Stomach smooth muscle (tissue), 2 donors: ENCODE measurements around the gene ASGR2.

Experiments
- H3K27ac ChIP-seq: one replicate; pipeline ENCODE4 v1.7.0; 2013; ENCODE audit warnings: mild to moderate bottlenecking, low read length, inconsistent platforms
- H3K27me3 ChIP-seq, 2 donors: one replicate each; pipeline ENCODE4 v1.7.0; 2013; ENCODE audit warnings: low read length in 2 of 2; ENCODE audit not compliant: insufficient read depth in 2 of 2, control insufficient read depth in 1 of 2
- H3K36me3 ChIP-seq, 2 donors: one replicate each; pipeline ENCODE4 v1.7.0; 2013; ENCODE audit warnings: low read length in 2 of 2; ENCODE audit not compliant: control insufficient read depth in 2 of 2, insufficient read depth in 2 of 2
- H3K4me1 ChIP-seq: one replicate; pipeline ENCODE4 v1.7.0; 2013; ENCODE audit warnings: low read length; ENCODE audit not compliant: control insufficient read depth, insufficient read depth
- H3K4me3 ChIP-seq, 2 donors: one replicate each; pipeline ENCODE4 v1.7.0; 2013; ENCODE audit warnings: low read length in 2 of 2
- H3K9ac ChIP-seq, 2 donors: one replicate each; pipeline ENCODE4 v1.7.0; 2013; ENCODE audit warnings: low read length in 2 of 2, mild to moderate bottlenecking in 1 of 2
- H3K9me3 ChIP-seq, 2 donors: one replicate each; pipeline ENCODE4 v1.7.0; 2013; ENCODE audit warnings: low read length in 2 of 2; ENCODE audit not compliant: control insufficient read depth in 2 of 2
- donor health status: healthy.
- donor health status: Pancreatic carcinoma.

Gene ASGR2

DNA sequence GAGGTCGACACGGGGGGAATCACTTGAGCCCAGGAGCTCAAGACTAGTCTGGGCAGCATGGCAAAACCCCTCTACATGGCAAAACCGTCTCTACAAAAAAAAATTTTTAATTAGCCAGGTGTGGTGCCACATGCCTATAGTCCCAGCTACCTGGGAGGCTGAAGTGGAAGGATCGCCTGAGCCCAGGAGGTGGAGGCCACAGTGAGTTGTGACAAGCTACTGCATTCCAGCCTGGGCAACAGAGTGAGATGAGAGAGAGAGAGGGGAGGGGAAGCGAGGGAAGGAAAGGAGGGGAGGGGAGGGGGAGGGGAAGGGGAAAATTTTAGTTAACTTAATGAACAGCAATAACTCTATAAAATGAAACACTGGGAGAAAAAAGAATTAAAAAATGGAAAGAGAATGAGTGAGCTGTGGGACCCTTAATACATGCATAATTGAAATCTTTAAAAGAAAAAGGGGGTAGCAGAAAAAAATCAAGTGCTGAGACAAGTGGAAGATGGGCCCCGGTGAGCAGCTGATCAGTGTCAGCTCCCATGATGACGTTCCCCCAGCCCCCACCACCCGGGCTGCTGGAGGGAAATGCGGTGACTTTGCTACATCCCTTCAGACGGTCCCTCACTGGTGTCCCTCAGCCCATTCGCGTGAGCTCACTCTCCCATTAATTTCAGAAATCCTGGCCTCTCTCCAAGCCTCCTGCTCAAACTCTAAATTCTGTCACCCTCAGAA lies 2.7 kb downstream of the ASGR2 start:
- Histone ChIP-seq H3K27ac (no peak overlapping the region), H3K9me3 (no peaks in the 10 kb centered on the region), H3K4me1 (peaks cover 3% of the 10 kb centered on the region), H3K4me3 (no peak overlapping the region), H3K9ac (no peak overlapping the region), H3K36me3 (no peaks in the 10 kb centered on the region), H3K27me3 (peaks cover 7 to 15% of the 10 kb centered on the region in 2 donors)

DNA sequence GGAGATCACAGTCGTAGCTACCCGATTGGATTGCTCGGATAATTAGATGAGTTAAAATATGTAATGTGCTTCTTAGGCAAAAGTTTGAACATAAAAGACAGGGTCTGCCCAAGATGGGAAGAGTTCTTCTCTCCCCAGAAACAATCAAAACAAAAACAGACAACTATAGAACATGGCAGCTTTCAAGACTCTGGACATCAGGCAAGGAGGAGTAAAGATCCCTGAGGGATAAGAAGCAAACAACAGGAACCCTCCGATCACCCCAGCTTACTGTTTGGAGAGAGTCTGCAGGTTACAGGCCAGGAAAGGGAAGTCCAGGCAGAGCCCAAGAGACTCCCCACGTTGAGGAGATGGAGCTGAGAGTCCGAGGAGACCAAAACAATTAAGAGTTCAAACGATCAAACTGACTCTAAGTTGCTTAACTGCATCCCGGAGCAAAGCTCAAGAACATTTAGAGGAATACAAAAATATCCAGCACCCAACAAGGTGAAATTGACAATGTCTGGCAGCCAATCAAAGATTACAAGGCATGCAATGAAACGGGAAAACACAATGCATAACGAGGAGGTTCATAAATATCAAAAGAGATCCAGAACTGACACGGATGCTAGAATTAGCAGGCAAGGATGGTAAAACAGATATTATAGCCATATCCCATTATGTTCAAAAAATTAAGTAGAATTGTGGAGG lies 3.9 kb downstream of the ASGR2 start:
- no peak overlapping the region for H3K9ac ChIP-seq
- H3K9me3 ChIP-seq, result no peaks in the 10 kb centered on the region
- peaks cover 3% of the 10 kb centered on the region for H3K4me1 ChIP-seq
- no peak overlapping the region for H3K4me3 ChIP-seq
- H3K36me3 ChIP-seq, result no peaks in the 10 kb centered on the region
- H3K27ac ChIP-seq, result no peak overlapping the region
- H3K27me3 ChIP-seq, result peaks cover 7 to 16% of the 10 kb centered on the region in 2 donors

DNA sequence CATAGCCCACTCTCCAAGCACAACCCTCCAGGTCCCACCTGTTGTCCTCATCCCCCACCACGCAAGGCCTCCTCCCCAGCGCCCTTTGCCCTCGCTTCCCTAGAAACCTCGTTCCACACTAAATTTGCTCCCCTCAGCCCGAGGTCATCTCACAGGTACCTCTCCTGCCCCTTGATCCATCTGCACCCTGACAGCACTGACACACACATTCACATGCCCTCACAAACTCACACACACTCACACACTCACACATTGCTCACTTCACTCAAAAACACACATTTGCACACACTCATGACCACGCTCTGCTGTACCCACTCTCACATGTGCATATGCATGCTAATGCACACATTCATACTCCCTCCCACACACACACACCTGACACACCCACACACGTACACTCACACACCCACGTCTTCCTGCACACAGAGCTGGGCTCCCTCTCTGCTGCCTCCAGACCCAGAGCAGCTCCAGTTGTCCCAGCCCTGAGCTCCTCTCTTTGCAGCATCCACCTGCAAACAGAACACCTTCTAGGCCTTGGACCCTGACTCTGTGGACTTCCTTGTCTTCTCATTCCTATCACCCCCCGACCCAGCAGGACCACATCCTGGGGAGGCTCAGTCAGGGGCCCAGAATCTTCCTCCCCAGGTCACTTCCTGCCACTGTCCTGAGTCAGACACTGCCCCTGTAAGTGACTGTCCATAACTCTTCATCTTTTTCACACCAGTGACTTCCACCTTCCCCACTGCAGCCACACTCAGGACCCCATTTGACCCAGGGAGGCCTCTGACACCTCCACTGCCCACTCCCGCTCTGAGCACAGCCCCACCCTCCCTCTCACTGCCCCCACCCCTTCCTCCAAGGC lies 4.9 kb downstream of the ASGR2 start:
- Histone ChIP-seq H3K27ac (no peak overlapping the region), H3K4me1 (peaks cover 3% of the 10 kb centered on the region), H3K9me3 (no peaks in the 10 kb centered on the region), H3K4me3 (no peak overlapping the region), H3K27me3 (peaks cover 7 to 16% of the 10 kb centered on the region in 2 donors), H3K36me3 (no peaks in the 10 kb centered on the region), H3K9ac (no peak overlapping the region)

- no peak overlapping the region for H3K9ac ChIP-seq
- no peaks in the 10 kb centered on the region for H3K9me3 ChIP-seq
- H3K36me3 ChIP-seq, result no peaks in the 10 kb centered on the region
- no peak overlapping the region for H3K27ac ChIP-seq
- H3K4me1 ChIP-seq, result no peaks in the 10 kb centered on the region
- H3K27me3 ChIP-seq, result peaks cover 7 to 16% of the 10 kb centered on the region in 2 donors
- H3K4me3 ChIP-seq, result no peak overlapping the region
These were observed 5.6 kb downstream of the ASGR2 start for GRCh38 chr17:7108981-7109380.

- Histone ChIP-seq H3K36me3 (no peaks in the 10 kb centered on the region), H3K9ac (no peak overlapping the region), H3K27ac (no peak overlapping the region), H3K4me1 (no peaks in the 10 kb centered on the region), H3K9me3 (no peaks in the 10 kb centered on the region), H3K27me3 (peaks cover 7 to 16% of the 10 kb centered on the region in 2 donors), H3K4me3 (no peak overlapping the region)
These were observed 6.1 kb downstream of the ASGR2 start for GRCh38 chr17:7108560-7108925.

DNA sequence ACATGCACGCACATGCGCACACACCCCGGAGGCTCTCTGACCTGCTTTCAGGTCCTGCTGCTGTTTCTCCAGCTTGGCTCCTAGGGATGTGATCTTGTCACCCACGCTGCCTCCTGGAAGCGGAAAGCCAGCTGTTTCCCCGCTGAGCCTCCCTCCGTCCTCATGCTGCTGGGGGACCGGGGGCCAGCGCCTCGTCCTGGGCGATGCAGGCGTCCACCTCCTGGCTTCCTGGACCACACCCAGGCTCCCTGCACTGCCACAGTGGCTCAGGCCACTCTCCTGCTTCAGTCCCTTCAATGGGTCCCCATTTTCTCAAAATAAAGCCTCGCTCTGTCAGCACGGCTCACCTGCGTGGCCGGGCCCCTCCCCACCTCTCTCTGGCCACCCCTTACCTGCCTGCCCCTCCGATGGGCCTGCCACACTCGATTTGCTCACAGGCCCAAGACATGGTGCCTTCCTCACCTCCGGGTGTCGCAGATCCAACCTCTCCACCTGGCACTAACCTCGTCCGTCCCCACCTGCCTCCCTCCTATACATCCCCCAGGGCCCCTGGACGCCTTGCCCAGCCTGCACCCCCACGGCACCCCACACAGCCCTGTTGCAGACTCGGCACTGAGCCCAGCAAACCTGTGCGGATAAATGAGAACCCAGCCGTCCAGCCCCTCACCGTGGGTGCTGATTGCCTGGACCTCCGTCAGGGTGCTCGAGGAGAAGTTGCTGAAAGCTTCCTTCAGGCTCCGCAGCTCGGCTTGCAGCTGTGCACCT lies 6.6 kb downstream of the ASGR2 start:
- Histone ChIP-seq H3K36me3 (no peaks in the 10 kb centered on the region), H3K27ac (no peak overlapping the region), H3K9ac (no peak overlapping the region), H3K4me3 (no peak overlapping the region), H3K9me3 (no peaks in the 10 kb centered on the region), H3K4me1 (no peaks in the 10 kb centered on the region), H3K27me3 (peaks cover 8 to 16% of the 10 kb centered on the region in 2 donors)

GRCh38 chr17:7107012-7107754 lies 7.4 kb downstream of the ASGR2 start:
- Histone ChIP-seq H3K9me3 (no peaks in the 10 kb centered on the region), H3K9ac (no peak overlapping the region), H3K36me3 (no peaks in the 10 kb centered on the region), H3K4me3 (no peak overlapping the region), H3K27me3 (peaks cover 10 to 20% of the 10 kb centered on the region in 2 donors), H3K27ac (no peak overlapping the region), H3K4me1 (no peaks in the 10 kb centered on the region)

GRCh38 chr17:7102421-7102820 lies 12.2 kb downstream of the ASGR2 start:
- Histone ChIP-seq H3K36me3 (no peaks in the 10 kb centered on the region), H3K4me1 (no peaks in the 10 kb centered on the region), H3K27me3 (peaks cover 7 to 10% of the 10 kb centered on the region in 2 donors), H3K27ac (no peak overlapping the region), H3K4me3 (no peak overlapping the region), H3K9ac (no peak overlapping the region), H3K9me3 (no peaks in the 10 kb centered on the region)

DNA sequence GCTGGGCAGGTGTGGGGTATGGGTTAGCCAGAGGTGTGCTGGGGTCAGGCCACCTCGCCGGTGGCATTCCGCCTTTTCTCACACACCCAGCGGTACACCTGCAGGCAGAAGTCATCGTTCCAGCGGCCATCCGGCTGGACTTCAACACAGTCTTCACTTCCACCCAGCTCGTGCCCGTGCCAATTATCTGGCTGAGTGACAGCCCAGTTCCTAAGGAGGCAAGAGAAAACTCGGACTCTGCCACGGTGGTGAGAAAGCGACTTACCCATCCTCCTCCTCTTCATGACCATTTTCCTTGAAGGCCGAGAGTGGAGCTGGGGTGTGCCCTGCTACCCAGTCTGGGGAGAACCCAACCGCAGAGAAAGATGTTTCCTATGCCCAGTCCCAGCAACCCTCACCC lies 13.1 kb downstream of the ASGR2 start:
- Histone ChIP-seq H3K9ac (no peak overlapping the region), H3K4me3 (no peak overlapping the region), H3K27me3 (peaks cover 6 to 7% of the 10 kb centered on the region in 2 donors), H3K9me3 (no peaks in the 10 kb centered on the region), H3K27ac (no peak overlapping the region), H3K4me1 (no peaks in the 10 kb centered on the region), H3K36me3 (no peaks in the 10 kb centered on the region)
